ENCODE measurements around the gene MCM10. TPM values are rescaled to one million over a fixed set of nuclear protein-coding genes. Genes with fewer than 3 reads are reported as not detected.

Gene MCM10
- total RNA-seq, 1 experiment from 2014 or later, result 43.1 TPM

GRCh38 chr10:13147161-13147560, 14.2 kb upstream of the MCM10 start:
- no peak for DNase-seq (ENCODE audit: low read depth, low spot score)
- no peak overlapping the region for H3K27ac ChIP-seq (ENCODE audit: low read depth, low read length)
- TF ChIP-seq CEBPB (IDR thresholded peaks at IDR 0.05; ENCODE audit: low read depth), result no peak
- TF ChIP-seq, protein P1, sequence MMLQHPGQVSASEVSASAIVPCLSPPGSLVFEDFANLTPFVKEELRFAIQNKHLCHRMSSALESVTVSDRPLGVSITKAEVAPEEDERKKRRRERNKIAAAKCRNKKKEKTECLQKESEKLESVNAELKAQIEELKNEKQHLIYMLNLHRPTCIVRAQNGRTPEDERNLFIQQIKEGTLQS (IDR thresholded peaks at IDR 0.05), result no peak
- no peak for TF ChIP-seq SP1 (IDR thresholded peaks at IDR 0.05; ENCODE audit: low read depth)
- no peak for TF ChIP-seq EZH2 (IDR thresholded peaks at IDR 0.05)
- no peak for TF ChIP-seq POLR2AphosphoS5 (IDR thresholded peaks at IDR 0.05; ENCODE audit: low read depth, low read length)
- no peak for TF ChIP-seq ZNF274 (IDR thresholded peaks at IDR 0.05; ENCODE audit: low read depth, low read length)
- TF ChIP-seq POLR2A (IDR thresholded peaks at IDR 0.05; ENCODE audit: borderline replicate concordance, extremely low read depth, insufficient read depth, insufficient read length), result no peak
- no peak for TF ChIP-seq JUND (IDR thresholded peaks at IDR 0.05)
- no peak for TF ChIP-seq TCF7L2 (IDR thresholded peaks at IDR 0.05; ENCODE audit: borderline replicate concordance, extremely low read depth, insufficient read depth, insufficient read length)
- TF ChIP-seq, protein P2, sequence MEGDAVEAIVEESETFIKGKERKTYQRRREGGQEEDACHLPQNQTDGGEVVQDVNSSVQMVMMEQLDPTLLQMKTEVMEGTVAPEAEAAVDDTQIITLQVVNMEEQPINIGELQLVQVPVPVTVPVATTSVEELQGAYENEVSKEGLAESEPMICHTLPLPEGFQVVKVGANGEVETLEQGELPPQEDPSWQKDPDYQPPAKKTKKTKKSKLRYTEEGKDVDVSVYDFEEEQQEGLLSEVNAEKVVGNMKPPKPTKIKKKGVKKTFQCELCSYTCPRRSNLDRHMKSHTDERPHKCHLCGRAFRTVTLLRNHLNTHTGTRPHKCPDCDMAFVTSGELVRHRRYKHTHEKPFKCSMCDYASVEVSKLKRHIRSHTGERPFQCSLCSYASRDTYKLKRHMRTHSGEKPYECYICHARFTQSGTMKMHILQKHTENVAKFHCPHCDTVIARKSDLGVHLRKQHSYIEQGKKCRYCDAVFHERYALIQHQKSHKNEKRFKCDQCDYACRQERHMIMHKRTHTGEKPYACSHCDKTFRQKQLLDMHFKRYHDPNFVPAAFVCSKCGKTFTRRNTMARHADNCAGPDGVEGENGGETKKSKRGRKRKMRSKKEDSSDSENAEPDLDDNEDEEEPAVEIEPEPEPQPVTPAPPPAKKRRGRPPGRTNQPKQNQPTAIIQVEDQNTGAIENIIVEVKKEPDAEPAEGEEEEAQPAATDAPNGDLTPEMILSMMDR (IDR thresholded peaks at IDR 0.05 in 2 of 3, conservative IDR thresholded peaks at IDR 0.05 in 1 of 3; ENCODE audit: borderline replicate concordance in 1 of 3, insufficient read depth in 1 of 3, low read depth in 2 of 3, low read length in 2 of 3), result no peak
- TF ChIP-seq ELF1 (IDR thresholded peaks at IDR 0.05; ENCODE audit: borderline replicate concordance, low read depth), result no peak
- TF ChIP-seq SIN3A (IDR thresholded peaks at IDR 0.05; ENCODE audit: low read depth), result no peak
- no peak for TF ChIP-seq MAX (IDR thresholded peaks at IDR 0.05)
- no peak for TF ChIP-seq ZFX (IDR thresholded peaks at IDR 0.05)
- H3K4me1 ChIP-seq (ENCODE audit: control insufficient read depth in 1 of 2, insufficient read depth in 2 of 2, low read length in 2 of 2), result peaks cover 4 to 10% of the 10 kb centered on the region in 2 experiments; a peak in 3 of 4 replicates
- RAD21 ChIA-PET (ENCODE audit: low non-redundant PET in 1 of 2, low total read pairs in 2 of 2, uncharacterized antibody in 2 of 2, unreplicated experiment in 2 of 2), result no interaction called here
- intact Hi-C loops (cut with micrococcal nuclease), result no loop called here
- no peak overlapping the region for H3K9ac ChIP-seq (ENCODE audit: low read length)
- H3K36me3 ChIP-seq (ENCODE audit: control insufficient read depth in 1 of 2, insufficient read depth in 2 of 2, low read length in 2 of 2), result no peaks in the 10 kb centered on the region
- H2AFZ ChIP-seq (ENCODE audit: low read depth, low read length, poor library complexity, severe bottlenecking), result no peak overlapping the region
- BruUV-seq (replicated peaks), result no TSS peak
- no peaks in the 10 kb centered on the region for H3K9me2 ChIP-seq (ENCODE audit: insufficient read depth)
- H3K79me2 ChIP-seq (ENCODE audit: insufficient read depth, low read length), result no peaks in the 10 kb centered on the region
- CTCF ChIA-PET, result no interaction called here
- no peaks in the 10 kb centered on the region for H3K27me3 ChIP-seq (ENCODE audit: insufficient read depth, low read length)
- H3K9me3 ChIP-seq (ENCODE audit: control insufficient read depth in 1 of 2, insufficient read depth in 1 of 2, low read depth in 1 of 2, low read length in 2 of 2), result no peaks in the 10 kb centered on the region
- POLR2A ChIA-PET, result no interaction called here
- ATAC-seq, result no peak
- H4K20me1 ChIP-seq (ENCODE audit: insufficient read depth), result no peaks in the 10 kb centered on the region
- H3K4me3 ChIP-seq (replicated peaks in 1 of 2; ENCODE audit: low read depth in 1 of 2, low read length in 2 of 2), result no peak overlapping the region
- H3K4me2 ChIP-seq (ENCODE audit: low read length), result no peak overlapping the region

All from HCT116 (cell line).